Mesenchymal stem cell (in vitro differentiated cells and primary cell): ENCODE measurements around the gene TSPEAR.

Experiments
- DNase-seq: peaks from one replicate; pipeline ENCODE4 v3.0.0-alpha.2; 2013
- H2AFZ ChIP-seq: one replicate; pipeline ENCODE4 v1.6.1; 2013; ENCODE audit warnings: low read depth, mild to moderate bottlenecking, control low read depth, inconsistent platforms, low read length, moderate library complexity
- H2AK5ac ChIP-seq: 2 replicates; pipeline ENCODE4 v1.6.1; 2013; ENCODE audit warnings: low read length, moderate library complexity, mild to moderate bottlenecking, inconsistent platforms; ENCODE audit not compliant: severe bottlenecking
- H2BK120ac ChIP-seq: one replicate; pipeline ENCODE4 v1.6.1; 2013; ENCODE audit warnings: low read depth, mild to moderate bottlenecking, inconsistent platforms, low read length, moderate library complexity
- H2BK12ac ChIP-seq, 2 experiments: one replicate each; pipeline ENCODE4 v1.6.1; 2013; ENCODE audit warnings: inconsistent platforms in 2 of 2, low read length in 2 of 2, mild to moderate bottlenecking in 2 of 2, moderate library complexity in 2 of 2, control low read depth in 1 of 2
- H2BK15ac ChIP-seq: one replicate; pipeline ENCODE4 v1.6.1; 2013; ENCODE audit warnings: mild to moderate bottlenecking, low read depth, inconsistent platforms; ENCODE audit not compliant: poor library complexity, severe bottlenecking
- H2BK5ac ChIP-seq: 2 replicates; pipeline ENCODE4 v1.6.1; 2013; ENCODE audit warnings: low read depth, mild to moderate bottlenecking, low read length, control low read depth, inconsistent platforms; ENCODE audit not compliant: poor library complexity, severe bottlenecking
- H3K14ac ChIP-seq, 2 experiments: one replicate each; pipeline ENCODE4 v1.6.1; 2013; ENCODE audit warnings: inconsistent platforms in 2 of 2, low read length in 2 of 2, control low read depth in 1 of 2, mild to moderate bottlenecking in 1 of 2, moderate library complexity in 1 of 2
- H3K18ac ChIP-seq, 2 experiments: one replicate each; pipeline ENCODE4 v1.6.1; 2013; ENCODE audit warnings: inconsistent platforms in 2 of 2, low read length in 2 of 2, control low read depth in 1 of 2, low read depth in 1 of 2, mild to moderate bottlenecking in 1 of 2
- H3K23ac ChIP-seq, 2 experiments: one replicate each; pipeline ENCODE4 v1.6.1; 2013; ENCODE audit warnings: inconsistent platforms in 2 of 2, low read length in 2 of 2, mild to moderate bottlenecking in 2 of 2, moderate library complexity in 2 of 2, control low read depth in 1 of 2
- H3K27ac ChIP-seq: 2 replicates; pipeline ENCODE4 v1.5.1; 2013; ENCODE audit warnings: mild to moderate bottlenecking, moderate library complexity, low read length, control low read depth, inconsistent platforms; ENCODE audit not compliant: poor library complexity, severe bottlenecking
- H3K27me3 ChIP-seq, 2 experiments: 2 replicates each; pipeline versions ENCODE4 v1.6.1 to v1.7.0; 2013; ENCODE audit warnings: low read length in 2 of 2, mild to moderate bottlenecking in 2 of 2, moderate library complexity in 2 of 2, control low read depth in 1 of 2, inconsistent platforms in 1 of 2; ENCODE audit not compliant: control insufficient read depth in 1 of 2, insufficient read depth in 1 of 2
- H3K36me3 ChIP-seq, 2 experiments: 2 replicates each; pipeline versions ENCODE4 v1.6.1 to v1.7.0; 2013; ENCODE audit warnings: low read length in 2 of 2, control low read depth in 1 of 2, inconsistent platforms in 1 of 2, low read depth in 1 of 2, mild to moderate bottlenecking in 1 of 2; ENCODE audit not compliant: insufficient read depth in 2 of 2, control insufficient read depth in 1 of 2
- H3K4ac ChIP-seq, 2 experiments: one replicate each; pipeline ENCODE4 v1.6.1; 2013; ENCODE audit warnings: inconsistent platforms in 2 of 2, low read length in 2 of 2, mild to moderate bottlenecking in 2 of 2, moderate library complexity in 2 of 2, control low read depth in 1 of 2, low read depth in 1 of 2
- H3K4me1 ChIP-seq: 2 replicates; pipeline ENCODE4 v1.6.1; 2013; ENCODE audit warnings: low read depth, low read length, control low read depth; ENCODE audit not compliant: control insufficient read depth, insufficient read depth
- H3K4me2 ChIP-seq: 2 replicates; pipeline ENCODE4 v1.6.1; 2013; ENCODE audit warnings: low read length, mild to moderate bottlenecking, inconsistent platforms; ENCODE audit not compliant: poor library complexity, severe bottlenecking
- H3K4me3 ChIP-seq, 2 experiments: 2 replicates each; pipeline versions ENCODE4 v1.5.1 to v1.7.0; 2013; ENCODE audit warnings: low read length in 2 of 2, mild to moderate bottlenecking in 2 of 2, control low read depth in 1 of 2, low read depth in 1 of 2; ENCODE audit not compliant: insufficient read depth in 1 of 2
- H3K79me1 ChIP-seq: replicated peaks from 2 replicates; pipeline ENCODE4 v1.6.1; 2013; ENCODE audit warnings: mild to moderate bottlenecking, control low read depth, low read length, inconsistent platforms; ENCODE audit not compliant: poor library complexity, severe bottlenecking
- H3K9ac ChIP-seq: 2 replicates; pipeline ENCODE4 v1.7.0; 2013; ENCODE audit warnings: mild to moderate bottlenecking, low read length, moderate library complexity
- H3K9me3 ChIP-seq: 2 replicates; pipeline ENCODE4 v1.7.0; 2013; ENCODE audit warnings: mild to moderate bottlenecking, low read length; ENCODE audit not compliant: control insufficient read depth
- H4K8ac ChIP-seq: one replicate; pipeline ENCODE4 v1.6.1; 2013; ENCODE audit warnings: inconsistent platforms, mild to moderate bottlenecking, low read length, moderate library complexity
- H4K91ac ChIP-seq: one replicate; pipeline ENCODE4 v1.6.1; 2013; ENCODE audit warnings: mild to moderate bottlenecking, low read length, inconsistent platforms
- WGBS: methylation state at CpG from one replicate; pipeline ENCODE4 v1.1.7; 2013; ENCODE audit warnings: mixed read lengths; 5-methylcytosine and 5-hydroxymethylcytosine counted together

TSPEAR gene

GRCh38 chr21:44701541-44701940, 9.8 kb downstream of the TSPEAR start:
- Histone ChIP-seq H3K27me3 (peaks cover 84 to 88% of the 10 kb centered on the region in 2 experiments), H4K91ac (no peak overlapping the region), H2BK5ac (no peak overlapping the region), H3K4me3 (no peak overlapping the region), H4K8ac (no peak overlapping the region), H2BK120ac (no peak overlapping the region), H3K23ac (no peak overlapping the region), H3K36me3 (peaks cover 0 to 6% of the 10 kb centered on the region in 2 experiments), H3K9ac (no peak overlapping the region), H2AK5ac (no peak overlapping the region), H2BK12ac (no peak overlapping the region), H2AFZ (no peak overlapping the region), H3K27ac (no peak overlapping the region), H3K4me1 (peaks cover 15% of the 10 kb centered on the region), H3K79me1 (no peaks in the 10 kb centered on the region), H3K4ac (no peak overlapping the region), H3K14ac (no peak overlapping the region), H3K9me3 (no peaks in the 10 kb centered on the region), H3K4me2 (no peak overlapping the region), H2BK15ac (no peak overlapping the region), H3K18ac (no peak overlapping the region)
- 63% methylated on average over 12 of the region's 12 CpGs for WGBS
- no peak for DNase-seq

DNA sequence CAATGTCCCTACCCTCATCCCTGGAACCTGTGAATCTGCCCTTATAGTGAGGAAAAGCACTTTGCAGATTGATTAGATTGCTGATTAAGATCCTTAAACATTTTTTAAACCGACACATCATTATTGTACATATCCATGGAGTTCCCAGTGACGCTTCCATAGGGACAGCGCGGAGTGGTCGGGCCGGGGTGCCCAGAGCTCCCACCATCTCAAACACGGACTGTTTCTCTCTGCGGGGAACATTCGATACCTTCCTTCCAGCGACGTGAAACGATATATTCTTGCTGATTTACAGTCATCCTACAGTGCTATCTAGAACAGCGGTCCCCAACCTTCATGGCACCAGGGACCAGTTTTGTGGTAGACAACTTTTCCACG, 10.4 kb downstream of the TSPEAR start:
- H3K4me1 ChIP-seq, result peaks cover 12% of the 10 kb centered on the region
- peaks cover 84 to 88% of the 10 kb centered on the region in 2 experiments for H3K27me3 ChIP-seq
- no peaks in the 10 kb centered on the region for H3K9me3 ChIP-seq
- no peak overlapping the region for H2BK12ac ChIP-seq
- no peak overlapping the region for H3K4me2 ChIP-seq
- H3K9ac ChIP-seq, result no peak overlapping the region
- H3K27ac ChIP-seq, result no peak overlapping the region
- no peak overlapping the region for H2BK120ac ChIP-seq
- WGBS, result 90% methylated on average over 13 of the region's 14 CpGs
- H3K4me3 ChIP-seq, result no peak overlapping the region
- no peak overlapping the region for H3K18ac ChIP-seq
- H4K91ac ChIP-seq, result no peak overlapping the region
- H3K36me3 ChIP-seq, result peaks cover 0 to 4% of the 10 kb centered on the region in 2 experiments
- no peak overlapping the region for H2AFZ ChIP-seq
- no peak overlapping the region for H3K14ac ChIP-seq
- H3K4ac ChIP-seq, result no peak overlapping the region
- H3K79me1 ChIP-seq, result no peaks in the 10 kb centered on the region
- H2AK5ac ChIP-seq, result no peak overlapping the region
- no peak for DNase-seq
- no peak overlapping the region for H2BK15ac ChIP-seq
- H3K23ac ChIP-seq, result no peak overlapping the region
- no peak overlapping the region for H2BK5ac ChIP-seq
- H4K8ac ChIP-seq, result no peak overlapping the region

DNA sequence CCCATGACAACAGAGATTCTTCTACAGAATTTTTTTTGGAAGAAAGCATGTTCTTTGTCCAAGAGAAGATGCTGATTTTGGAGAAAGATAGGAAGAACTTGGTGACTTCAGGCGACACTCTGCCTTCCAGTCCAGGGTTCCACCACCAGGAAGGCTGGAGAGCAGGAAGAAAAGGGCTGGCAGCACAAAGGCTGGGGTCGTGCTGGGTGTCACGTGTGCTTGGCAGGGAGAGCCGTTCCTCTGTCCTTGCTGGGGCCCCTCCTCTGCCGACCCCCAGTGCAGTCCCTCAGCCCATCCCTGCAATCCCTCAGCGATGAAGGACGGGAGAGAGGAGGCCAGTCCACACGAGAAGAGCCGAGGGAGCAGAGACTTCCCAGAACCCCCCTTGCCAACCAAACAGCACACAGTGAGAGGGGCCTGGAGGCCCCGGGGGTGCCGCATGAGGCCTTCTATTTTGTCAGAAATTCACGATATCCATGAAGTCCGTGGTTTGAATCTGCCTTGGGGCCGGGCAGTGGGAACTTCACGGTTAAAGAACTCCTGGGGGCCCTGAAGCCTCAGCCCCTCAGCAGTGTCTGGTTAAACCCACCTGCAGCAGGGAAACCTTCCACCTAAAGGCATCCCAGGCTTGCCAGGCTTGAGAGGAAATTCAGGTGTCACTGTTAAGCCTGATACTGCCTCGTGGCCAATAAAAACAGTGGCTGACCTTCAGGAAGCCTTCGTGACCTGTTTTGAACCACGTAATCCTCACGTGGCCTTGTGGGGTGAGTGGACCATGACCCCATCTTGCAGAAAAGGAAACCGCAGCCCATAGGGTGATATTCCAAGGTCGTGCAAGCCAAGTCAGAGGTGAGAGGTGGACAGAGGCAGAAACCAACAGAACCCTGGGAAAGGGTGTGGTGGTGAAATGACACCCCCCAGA, 11.0 kb downstream of the TSPEAR start:
- Histone ChIP-seq H3K18ac (no peak overlapping the region), H2BK15ac (no peak overlapping the region), H2AFZ (no peak overlapping the region), H3K4me3 (no peak overlapping the region), H3K14ac (peak overlapping the region in 1 of 2 experiments; percentile 49), H3K23ac (no peak overlapping the region), H4K8ac (no peak overlapping the region), H3K27me3 (peaks cover 85 to 88% of the 10 kb centered on the region in 2 experiments), H3K9me3 (no peaks in the 10 kb centered on the region), H2BK5ac (no peak overlapping the region), H3K4me2 (no peak overlapping the region), H3K9ac (no peak overlapping the region), H2BK120ac (no peak overlapping the region), H2AK5ac (no peak overlapping the region), H3K4ac (no peak overlapping the region), H3K36me3 (peaks cover 0 to 4% of the 10 kb centered on the region in 2 experiments), H3K4me1 (peaks cover 12% of the 10 kb centered on the region), H4K91ac (no peak overlapping the region), H2BK12ac (no peak overlapping the region), H3K79me1 (no peaks in the 10 kb centered on the region), H3K27ac (no peak overlapping the region)
- DNase-seq, result no peak
- WGBS, result 77% methylated on average over 20 of the region's 21 CpGs

GRCh38 chr21:44699502-44700001, 11.8 kb downstream of the TSPEAR start:
- Histone ChIP-seq H3K79me1 (no peaks in the 10 kb centered on the region), H2BK5ac (no peak overlapping the region), H2BK12ac (no peak overlapping the region), H3K27me3 (peaks cover 82 to 89% of the 10 kb centered on the region in 2 experiments), H3K4me1 (peaks cover 12% of the 10 kb centered on the region), H4K8ac (no peak overlapping the region), H3K4ac (no peak overlapping the region), H3K4me2 (no peak overlapping the region), H3K36me3 (peaks cover 0 to 4% of the 10 kb centered on the region in 2 experiments), H3K9ac (no peak overlapping the region), H3K18ac (no peak overlapping the region), H2AFZ (no peak overlapping the region), H2BK120ac (no peak overlapping the region), H3K4me3 (no peak overlapping the region), H4K91ac (no peak overlapping the region), H2BK15ac (no peak overlapping the region), H3K14ac (no peak overlapping the region), H3K9me3 (no peaks in the 10 kb centered on the region), H3K27ac (no peak overlapping the region), H3K23ac (no peak overlapping the region), H2AK5ac (no peak overlapping the region)
- DNase-seq, result no peak
- 72% methylated on average over 17 of the region's 17 CpGs for WGBS
